Dermis blood vessel endothelial cell (primary cell): ENCODE data around the gene FRMD4B. TPM values are rescaled to one million over a fixed set of nuclear protein-coding genes. Genes with fewer than 3 reads are reported as not detected.

Source experiments
- DNase-seq: peaks from one replicate; pipeline ENCODE4 v3.0.0; 2010
- total RNA-seq: library from RNA; depleted of rRNA; stranded (reverse); fragments of >200 nt; gene quantifications from 2 replicates; pipeline ENCODE4 v1.2.3, GENCODE V29; 2014

The FRMD4B gene
- total RNA-seq, 1 donor from 2014 or later = 112 TPM

DNA sequence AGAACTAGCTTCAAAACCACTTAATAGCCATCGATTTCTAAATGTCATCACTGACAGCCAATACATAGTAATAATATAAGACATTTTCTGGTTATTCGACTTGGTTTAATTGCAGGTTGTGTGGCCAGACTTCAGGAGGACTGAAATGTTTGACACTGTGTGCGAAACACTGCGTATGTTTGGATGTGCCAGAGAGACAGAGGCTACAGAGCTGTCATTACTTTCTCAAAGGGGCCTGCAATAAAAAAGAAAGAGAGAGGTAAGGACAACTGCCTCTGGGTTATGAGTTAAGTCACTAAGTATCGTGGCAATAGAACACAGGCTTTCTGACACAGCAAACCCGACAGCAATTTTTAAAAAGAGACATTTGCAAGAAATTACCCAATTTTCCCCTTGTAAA lies 264.4 kb downstream of the FRMD4B start:
- DNase-seq = no peak

DNA sequence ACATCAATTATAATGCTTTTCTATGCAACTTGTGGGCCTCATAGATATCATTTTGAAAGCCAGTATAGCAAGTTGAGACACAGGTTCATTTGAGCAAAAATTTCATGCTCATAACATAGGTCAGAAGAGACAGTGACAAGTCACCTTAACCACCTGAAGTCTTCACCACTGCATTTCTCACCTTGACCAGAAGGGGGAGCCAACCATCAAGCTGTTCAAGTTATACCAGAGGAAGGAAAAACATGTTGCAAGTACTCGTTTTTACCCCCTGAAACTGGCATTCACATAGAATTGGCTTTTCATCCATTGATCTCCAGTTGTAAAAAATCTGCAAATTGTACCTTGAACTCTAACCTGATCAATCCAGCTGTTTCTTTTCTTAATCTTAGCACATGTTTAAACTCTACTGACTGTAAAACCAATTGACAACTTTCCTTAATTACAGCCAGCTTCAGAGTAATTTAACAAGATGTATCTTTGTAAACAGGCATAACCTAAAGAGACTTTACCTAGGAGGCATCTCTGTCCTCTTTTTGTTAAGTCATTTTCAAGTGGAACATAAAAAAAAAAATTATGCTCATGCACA lies 264.9 kb downstream of the FRMD4B start:
- DNase-seq = peak; percentile 93
